Measurements from ENCODE around the gene MISP3.

The MISP3 gene

GRCh38 chr19:14115756-14116155 lies 43.2 kb downstream of the MISP3 start:
- Histone ChIP-seq H3K36me3 (ENCODE audit: control insufficient read depth, insufficient read depth, low read length) (no peaks in the 10 kb centered on the region), H3K4me1 (ENCODE audit: control insufficient read depth, insufficient read depth, low read length) (peaks cover 56% of the 10 kb centered on the region), H3K27me3 (ENCODE audit: control insufficient read depth, insufficient read depth, low read length) (no peaks in the 10 kb centered on the region), H3K9me3 (ENCODE audit: control insufficient read depth, low read length) (no peaks in the 10 kb centered on the region), H3K4me3 (ENCODE audit: low read length) (no peak overlapping the region), H3K9ac (ENCODE audit: low read length) (peak overlapping the region; percentile 83)

GRCh38 chr19:14116525-14116917 lies 43.9 kb downstream of the MISP3 start:
- Histone ChIP-seq H3K9ac (ENCODE audit: low read length) (peak overlapping the region; percentile 83), H3K27me3 (ENCODE audit: control insufficient read depth, insufficient read depth, low read length) (no peaks in the 10 kb centered on the region), H3K36me3 (ENCODE audit: control insufficient read depth, insufficient read depth, low read length) (no peaks in the 10 kb centered on the region), H3K4me3 (ENCODE audit: low read length) (peak overlapping the region; percentile 50), H3K9me3 (ENCODE audit: control insufficient read depth, low read length) (no peaks in the 10 kb centered on the region), H3K4me1 (ENCODE audit: control insufficient read depth, insufficient read depth, low read length) (peaks cover 56% of the 10 kb centered on the region)

- H3K4me1 ChIP-seq (ENCODE audit: control insufficient read depth, insufficient read depth, low read length): peaks cover 56% of the 10 kb centered on the region
- H3K4me3 ChIP-seq (ENCODE audit: low read length): peak overlapping the region; percentile 50
- H3K36me3 ChIP-seq (ENCODE audit: control insufficient read depth, insufficient read depth, low read length): no peaks in the 10 kb centered on the region
- no peaks in the 10 kb centered on the region for H3K9me3 ChIP-seq (ENCODE audit: control insufficient read depth, low read length)
- H3K27me3 ChIP-seq (ENCODE audit: control insufficient read depth, insufficient read depth, low read length): no peaks in the 10 kb centered on the region
- H3K9ac ChIP-seq (ENCODE audit: low read length): peak overlapping the region; percentile 83
These were observed 44.5 kb downstream of the MISP3 start for GRCh38 chr19:14116918-14117578.

- peak within 1 kb of the TSS; percentile 50 for H3K4me3 ChIP-seq (ENCODE audit: low read length)
- no peaks in the 10 kb centered on the region for H3K36me3 ChIP-seq (ENCODE audit: control insufficient read depth, insufficient read depth, low read length)
- H3K9ac ChIP-seq (ENCODE audit: low read length): peak within 1 kb of the TSS; percentile 83
- peaks cover 51% of the 10 kb centered on the region for H3K4me1 ChIP-seq (ENCODE audit: control insufficient read depth, insufficient read depth, low read length)
- H3K9me3 ChIP-seq (ENCODE audit: control insufficient read depth, low read length): no peaks in the 10 kb centered on the region
- H3K27me3 ChIP-seq (ENCODE audit: control insufficient read depth, insufficient read depth, low read length): no peaks in the 10 kb centered on the region
These were observed 45.1 kb downstream of the MISP3 start, which contains the start of gene PRKACA for GRCh38 chr19:14117668-14118164. PRKACA (minus strand) TSS chr19:14117762; CDS start chr19:14117547, 215 bp downstream.

GRCh38 chr19:14118165-14119051 lies 45.8 kb downstream of the MISP3 start:
- Histone ChIP-seq H3K36me3 (ENCODE audit: control insufficient read depth, insufficient read depth, low read length) (no peaks in the 10 kb centered on the region), H3K9me3 (ENCODE audit: control insufficient read depth, low read length) (no peaks in the 10 kb centered on the region), H3K9ac (ENCODE audit: low read length) (peak overlapping the region; percentile 59), H3K4me1 (ENCODE audit: control insufficient read depth, insufficient read depth, low read length) (peaks cover 44% of the 10 kb centered on the region), H3K27me3 (ENCODE audit: control insufficient read depth, insufficient read depth, low read length) (no peaks in the 10 kb centered on the region), H3K4me3 (ENCODE audit: low read length) (peak overlapping the region; percentile 26)

GRCh38 chr19:14119146-14119545 lies 46.6 kb downstream of the MISP3 start:
- Histone ChIP-seq H3K27me3 (ENCODE audit: control insufficient read depth, insufficient read depth, low read length) (no peaks in the 10 kb centered on the region), H3K9me3 (ENCODE audit: control insufficient read depth, low read length) (no peaks in the 10 kb centered on the region), H3K9ac (ENCODE audit: low read length) (peak overlapping the region; percentile 59), H3K36me3 (ENCODE audit: control insufficient read depth, insufficient read depth, low read length) (no peaks in the 10 kb centered on the region), H3K4me1 (ENCODE audit: control insufficient read depth, insufficient read depth, low read length) (peaks cover 37% of the 10 kb centered on the region), H3K4me3 (ENCODE audit: low read length) (peak overlapping the region; percentile 26)

- no peaks in the 10 kb centered on the region for H3K27me3 ChIP-seq (ENCODE audit: control insufficient read depth, insufficient read depth, low read length)
- H3K4me3 ChIP-seq (ENCODE audit: low read length): no peak overlapping the region
- peak overlapping the region; percentile 59 for H3K9ac ChIP-seq (ENCODE audit: low read length)
These were observed 47.3 kb downstream of the MISP3 start for GRCh38 chr19:14119644-14120496.

GRCh38 chr19:14120497-14120780 lies 47.9 kb downstream of the MISP3 start:
- Histone ChIP-seq H3K36me3 (ENCODE audit: control insufficient read depth, insufficient read depth, low read length) (no peaks in the 10 kb centered on the region), H3K9me3 (ENCODE audit: control insufficient read depth, low read length) (no peaks in the 10 kb centered on the region), H3K4me3 (ENCODE audit: low read length) (no peak overlapping the region), H3K9ac (ENCODE audit: low read length) (no peak overlapping the region), H3K27me3 (ENCODE audit: control insufficient read depth, insufficient read depth, low read length) (no peaks in the 10 kb centered on the region), H3K4me1 (ENCODE audit: control insufficient read depth, insufficient read depth, low read length) (peaks cover 32% of the 10 kb centered on the region)

More at GRCh38 chr19:14119644-14120496, 47.3 kb downstream of the MISP3 start:
- no peaks in the 10 kb centered on the region for H3K9me3 ChIP-seq (ENCODE audit: control insufficient read depth, low read length)
- peaks cover 32% of the 10 kb centered on the region for H3K4me1 ChIP-seq (ENCODE audit: control insufficient read depth, insufficient read depth, low read length)
- H3K36me3 ChIP-seq (ENCODE audit: control insufficient read depth, insufficient read depth, low read length): no peaks in the 10 kb centered on the region

GRCh38 chr19:14122924-14123323 lies 50.3 kb downstream of the MISP3 start:
- H3K36me3 ChIP-seq (ENCODE audit: control insufficient read depth, insufficient read depth, low read length): no peaks in the 10 kb centered on the region
- no peak overlapping the region for H3K9ac ChIP-seq (ENCODE audit: low read length)
- H3K4me3 ChIP-seq (ENCODE audit: low read length): no peak overlapping the region
- H3K4me1 ChIP-seq (ENCODE audit: control insufficient read depth, insufficient read depth, low read length): peaks cover 18% of the 10 kb centered on the region
- no peaks in the 10 kb centered on the region for H3K27me3 ChIP-seq (ENCODE audit: control insufficient read depth, insufficient read depth, low read length)
- H3K9me3 ChIP-seq (ENCODE audit: control insufficient read depth, low read length): no peaks in the 10 kb centered on the region
